OCI-LY7 (cell line): ENCODE results near the gene AMPD1. TPM values are rescaled to one million over a fixed set of nuclear protein-coding genes. Genes with fewer than 3 reads are reported as not detected.

Experiments used
- BruUV-seq: library from RNA; stranded (reverse); fragments of 400-500 nt; replicated peaks from 2 replicates; lab custom pipeline; 2021; lab: Mats Ljungman, UMichigan
- CTCF ChIA-PET: fragments of 300-600 bp; sonication (Branson Sonifier 250); formaldehyde crosslinking; loops from one replicate; lab custom pipeline; 2022; ENCODE audit warnings: antibody characterized with exemption; ENCODE audit not compliant: unreplicated experiment; lab: Charles Lee
- POLR2A ChIA-PET: fragments of 300-600 bp; sonication (Branson Sonifier 250); formaldehyde crosslinking; loops from one replicate; lab custom pipeline; 2022; ENCODE audit warnings: antibody characterized with exemption; lab: Charles Lee
- DNase-seq: peaks from one replicate; pipeline ENCODE4 v3.0.0-alpha.2; 2015; ENCODE audit warnings: low spot score
- H2AFZ ChIP-seq: fragments of 200-600 bp; sonication (generic), shearing (Covaris generic); 2 replicates; pipeline ENCODE4 v1.6.1; 2014; ENCODE audit warnings: mild to moderate bottlenecking, antibody characterized with exemption, low read length, moderate library complexity
- H3K27ac ChIP-seq: fragments of 200-600 bp; sonication (generic); 2 replicates; pipeline ENCODE4 v1.5.1; 2014; ENCODE audit warnings: mixed run types, low read depth, mild to moderate bottlenecking, moderate library complexity, low read length, inconsistent platforms; ENCODE audit not compliant: poor library complexity, severe bottlenecking
- H3K36me3 ChIP-seq: fragments of 200-600 bp; sonication (generic); 2 replicates; pipeline ENCODE4 v1.6.1; 2014; ENCODE audit warnings: mild to moderate bottlenecking, antibody characterized with exemption, low read length, moderate library complexity, mixed read lengths; ENCODE audit not compliant: insufficient read depth
- H3K4me1 ChIP-seq: fragments of 200-600 bp; sonication (generic); 2 replicates; pipeline ENCODE4 v1.5.1; 2014; ENCODE audit warnings: mild to moderate bottlenecking, low read length; ENCODE audit not compliant: insufficient read depth, poor library complexity, severe bottlenecking
- H3K4me2 ChIP-seq: fragments of 200-600 bp; sonication (generic); 2 replicates; pipeline ENCODE4 v1.6.1; 2014; ENCODE audit warnings: mild to moderate bottlenecking, low read length
- H3K4me3 ChIP-seq: fragments of 200-600 bp; sonication (generic); 2 replicates; pipeline ENCODE4 v1.5.1; 2014; ENCODE audit warnings: mild to moderate bottlenecking, low read depth, low read length; ENCODE audit not compliant: poor library complexity, severe bottlenecking
- H3K79me2 ChIP-seq: fragments of 200-600 bp; sonication (generic); 2 replicates; pipeline ENCODE4 v1.6.1; 2016; ENCODE audit warnings: low read depth, mild to moderate bottlenecking, low read length, moderate library complexity, mixed read lengths; ENCODE audit not compliant: insufficient read depth
- H3K9me2 ChIP-seq: fragments of 200-600 bp; sonication (generic); 2 replicates; pipeline ENCODE4 v1.6.1; 2016; ENCODE audit warnings: mild to moderate bottlenecking, low read length, mixed read lengths; ENCODE audit not compliant: insufficient read depth
- H3K9me3 ChIP-seq: fragments of 200-600 bp; sonication (generic); 2 replicates; pipeline ENCODE4 v1.6.1; 2014; ENCODE audit warnings: mild to moderate bottlenecking, mixed run types, low read length, mixed read lengths
- H4K20me1 ChIP-seq: fragments of 200-600 bp; sonication (generic); 2 replicates; pipeline ENCODE4 v1.6.1; 2014; ENCODE audit warnings: mild to moderate bottlenecking, antibody characterized with exemption, low read length, moderate library complexity, mixed read lengths; ENCODE audit not compliant: insufficient read depth
- CTCF ChIP-seq: fragments of 200-600 bp; sonication (generic); conservative IDR thresholded peaks from 2 replicates; pipeline ENCODE4 v1.5.1; 2014; ENCODE audit warnings: mild to moderate bottlenecking, antibody characterized with exemption, low read length, moderate library complexity, mixed read lengths
- EZH2phosphoT487 ChIP-seq: fragments of 200-600 bp; sonication (generic); IDR thresholded peaks from 2 replicates; pipeline ENCODE4 v1.6.1; 2018; ENCODE audit warnings: low read depth, borderline replicate concordance, mild to moderate bottlenecking, mixed run types, antibody characterized with exemption, low read length, moderate library complexity, mixed read lengths
- intact Hi-C: fragments of 100-400 bp; cut with micrococcal nuclease; formaldehyde crosslinking; loops from one replicate; pipeline ENCODE4 v1.10.0; 2022; ENCODE audit not compliant: unreplicated experiment
- total RNA-seq, 2 experiments: library from RNA; depleted of rRNA in 1 of 2; stranded (reverse); fragments of >200 nt in 1 of 2; shearing (Covaris generic) in 1 of 2; gene quantifications; 2 replicates each; pipeline ENCODE4 v1.2.3, GENCODE V29; 2014 to 2022

Gene AMPD1
- total RNA-seq, 2 experiments from 2014 or later: not detected

DNA sequence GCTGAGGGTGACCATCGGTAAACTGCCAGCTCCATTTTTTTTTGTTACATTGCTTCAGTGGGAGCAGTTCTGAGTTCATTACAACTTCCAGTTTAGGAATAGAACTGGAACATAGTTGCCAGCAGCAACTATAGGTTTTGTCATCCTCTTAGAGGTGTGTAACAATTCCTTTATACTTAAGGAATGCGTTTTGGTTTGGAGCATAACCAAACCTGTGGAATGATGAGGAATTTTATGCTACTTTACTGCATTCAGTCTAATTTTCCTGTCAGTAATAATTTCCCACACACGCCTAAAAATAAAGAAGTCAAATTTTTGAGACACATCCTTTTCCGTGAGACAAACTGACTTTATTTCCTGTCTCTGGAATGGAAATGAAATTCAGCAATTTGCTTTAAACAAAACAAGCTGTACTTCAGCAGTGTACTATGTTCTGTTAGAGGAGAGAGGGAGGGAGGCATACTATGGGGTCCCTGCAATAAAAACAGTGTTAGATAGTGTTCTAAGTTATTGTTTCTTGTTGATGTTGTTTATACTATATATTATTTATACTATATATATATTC lies 4.8 kb upstream of the AMPD1 start:
- POLR2A ChIA-PET: no interaction called here
- H3K4me1 ChIP-seq: no peaks in the 10 kb centered on the region
- no peak overlapping the region for H3K4me3 ChIP-seq
- no peaks in the 10 kb centered on the region for H3K9me2 ChIP-seq
- 0 out of 2 replicates have a peak, but pooled peaks cover 6% of the 10 kb centered on the region for H3K36me3 ChIP-seq
- H3K79me2 ChIP-seq: no peaks in the 10 kb centered on the region
- no TSS peak for BruUV-seq
- no peaks in the 10 kb centered on the region for H4K20me1 ChIP-seq
- H2AFZ ChIP-seq: no peak overlapping the region
- no peak overlapping the region for H3K27ac ChIP-seq
- TF ChIP-seq CTCF: no peak
- TF ChIP-seq EZH2phosphoT487: no peak
- DNase-seq: no peak
- intact Hi-C loops: no loop called here
- no peaks in the 10 kb centered on the region for H3K9me3 ChIP-seq
- H3K4me2 ChIP-seq: no peak overlapping the region
- CTCF ChIA-PET: no interaction called here

- Histone ChIP-seq H3K9me3 (no peaks in the 10 kb centered on the region), H3K4me3 (no peak overlapping the region), H4K20me1 (no peaks in the 10 kb centered on the region), H3K4me2 (no peak overlapping the region), H3K4me1 (no peaks in the 10 kb centered on the region), H3K27ac (no peak overlapping the region), H3K9me2 (no peaks in the 10 kb centered on the region), H2AFZ (no peak overlapping the region), H3K79me2 (no peaks in the 10 kb centered on the region), H3K36me3 (no peaks in the 10 kb centered on the region)
- intact Hi-C loops: no loop called here
- BruUV-seq: no TSS peak
- no peak for DNase-seq
- TF ChIP-seq CTCF: no peak
- no peak for TF ChIP-seq EZH2phosphoT487
- ChIA-PET CTCF (no interaction called here), POLR2A (no interaction called here)
Observed at GRCh38 chr1:114696810-114697209, 1.5 kb upstream of the AMPD1 start.

DNA sequence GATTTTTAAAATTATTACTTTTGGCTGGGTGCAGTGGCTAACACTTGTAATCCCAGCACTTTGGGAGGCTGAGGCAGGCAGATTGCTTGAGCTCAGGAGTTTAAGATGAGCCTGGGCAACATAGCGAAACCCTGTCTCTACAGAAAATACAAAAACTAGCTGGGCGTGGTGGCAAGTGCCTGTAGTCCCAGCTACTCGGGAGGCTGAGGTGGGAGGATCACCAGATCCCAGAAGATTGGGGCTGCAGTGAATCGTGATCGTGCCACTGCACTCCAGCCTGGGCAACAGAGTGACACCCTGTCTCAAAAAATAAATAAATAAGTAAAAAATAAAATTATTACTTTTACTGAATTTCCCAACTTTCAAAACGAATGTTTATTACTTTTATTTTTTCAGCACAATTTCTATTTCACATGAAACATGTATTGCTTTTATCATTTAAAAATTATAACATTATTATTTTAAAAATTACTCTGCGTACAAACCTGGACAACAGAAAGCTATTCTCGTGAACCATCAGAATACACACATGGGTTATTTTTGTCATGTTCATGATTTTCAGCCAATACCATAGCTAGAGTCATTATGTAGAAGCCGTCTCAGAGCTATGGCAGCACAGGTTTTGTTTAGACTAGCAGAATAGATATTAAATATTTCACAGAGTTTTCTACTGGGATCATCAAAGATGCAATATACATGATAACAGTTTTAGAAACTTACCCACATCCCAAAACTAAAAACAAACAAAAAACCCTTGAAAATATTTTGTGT lies 621 bp downstream of the AMPD1 start:
- H3K36me3 ChIP-seq: no peaks in the 10 kb centered on the region
- H3K4me1 ChIP-seq: no peaks in the 10 kb centered on the region
- H3K79me2 ChIP-seq: no peaks in the 10 kb centered on the region
- H2AFZ ChIP-seq: no peak overlapping the region
- no peaks in the 10 kb centered on the region for H3K9me2 ChIP-seq
- DNase-seq: no peak
- H4K20me1 ChIP-seq: no peaks in the 10 kb centered on the region
- no peak overlapping the region for H3K27ac ChIP-seq
- H3K9me3 ChIP-seq: no peaks in the 10 kb centered on the region
- H3K4me2 ChIP-seq: no peak overlapping the region
- CTCF ChIA-PET: no interaction called here
- no peak overlapping the region for H3K4me3 ChIP-seq
- TF ChIP-seq EZH2phosphoT487: no peak
- TF ChIP-seq CTCF: no peak
- POLR2A ChIA-PET: interaction anchor here (0.6 to 0.8 kb wide), 5 partner anchors 18 to 1693 kb away, joined by 3 to 5 read pairs (median 3); no protein-coding TSS in a partner anchor
- BruUV-seq: no TSS peak
- intact Hi-C loops: no loop called here
